ENCODE measurements around the gene SPSB1. TPM values are rescaled to one million over a fixed set of nuclear protein-coding genes. Genes with fewer than 3 reads are reported as not detected.

Gene SPSB1
- total RNA-seq, 2 donors from 2014 or later = 29.0 to 57.1 TPM

GRCh38 chr1:9397047-9397446 lies 104.4 kb downstream of the SPSB1 start:
- TF ChIP-seq POLR2A (IDR thresholded peaks at IDR 0.05) (no peak), POLR2AphosphoS5 (IDR thresholded peaks at IDR 0.05) (no peak)
- TF ChIP-seq, protein P1, sequence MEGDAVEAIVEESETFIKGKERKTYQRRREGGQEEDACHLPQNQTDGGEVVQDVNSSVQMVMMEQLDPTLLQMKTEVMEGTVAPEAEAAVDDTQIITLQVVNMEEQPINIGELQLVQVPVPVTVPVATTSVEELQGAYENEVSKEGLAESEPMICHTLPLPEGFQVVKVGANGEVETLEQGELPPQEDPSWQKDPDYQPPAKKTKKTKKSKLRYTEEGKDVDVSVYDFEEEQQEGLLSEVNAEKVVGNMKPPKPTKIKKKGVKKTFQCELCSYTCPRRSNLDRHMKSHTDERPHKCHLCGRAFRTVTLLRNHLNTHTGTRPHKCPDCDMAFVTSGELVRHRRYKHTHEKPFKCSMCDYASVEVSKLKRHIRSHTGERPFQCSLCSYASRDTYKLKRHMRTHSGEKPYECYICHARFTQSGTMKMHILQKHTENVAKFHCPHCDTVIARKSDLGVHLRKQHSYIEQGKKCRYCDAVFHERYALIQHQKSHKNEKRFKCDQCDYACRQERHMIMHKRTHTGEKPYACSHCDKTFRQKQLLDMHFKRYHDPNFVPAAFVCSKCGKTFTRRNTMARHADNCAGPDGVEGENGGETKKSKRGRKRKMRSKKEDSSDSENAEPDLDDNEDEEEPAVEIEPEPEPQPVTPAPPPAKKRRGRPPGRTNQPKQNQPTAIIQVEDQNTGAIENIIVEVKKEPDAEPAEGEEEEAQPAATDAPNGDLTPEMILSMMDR (IDR thresholded peaks at IDR 0.05) = no peak
- no peaks in the 10 kb centered on the region for H3K9me3 ChIP-seq
- 94% methylated on average over 6 of the region's 6 CpGs for WGBS
- H3K27ac ChIP-seq = no peak overlapping the region
- no peak for DNase-seq (ENCODE audit: low spot score)
- H3K27me3 ChIP-seq (replicated peaks; ENCODE audit: insufficient read depth) = no peaks in the 10 kb centered on the region
- intact Hi-C loops (cut with DNase I) = no loop called here
- H3K4me3 ChIP-seq = no peak overlapping the region
- no peaks in the 10 kb centered on the region for H3K36me3 ChIP-seq
- peaks cover 5% of the 10 kb centered on the region for H3K4me1 ChIP-seq (replicated peaks)

DNA sequence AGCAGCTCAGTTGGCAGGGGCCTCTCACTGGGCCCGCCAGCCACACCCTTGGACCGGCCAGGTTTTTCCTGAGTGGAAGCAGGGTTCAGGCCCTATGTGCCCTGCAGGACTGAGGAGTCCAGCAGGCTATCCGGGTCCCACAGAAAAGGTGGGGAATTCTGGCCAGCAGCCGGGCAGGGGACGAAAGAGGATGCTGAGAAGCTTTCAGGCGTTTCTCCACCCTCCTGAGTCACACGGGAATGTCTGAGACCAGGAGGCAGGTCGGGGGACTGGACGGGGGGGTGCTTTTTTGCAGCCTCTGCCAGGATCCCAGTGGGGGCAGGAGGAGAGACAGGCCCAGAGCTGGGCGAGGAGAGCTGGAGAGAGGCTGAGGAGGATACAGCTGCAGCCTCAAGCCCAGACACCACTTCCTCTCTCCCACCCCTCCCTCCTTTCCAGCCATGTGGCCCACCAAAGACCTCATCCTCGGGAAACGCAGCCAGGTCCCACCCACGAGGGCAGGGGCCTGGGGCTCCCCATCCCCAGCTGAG lies 105.4 kb downstream of the SPSB1 start:
- 66% methylated on average over 12 of the region's 13 CpGs for WGBS

GRCh38 chr1:9399510-9400424 lies 107.1 kb downstream of the SPSB1 start:
- no peaks in the 10 kb centered on the region for H3K9me3 ChIP-seq
- intact Hi-C loops (cut with DNase I) = no loop called here
- H3K27me3 ChIP-seq (replicated peaks; ENCODE audit: insufficient read depth) = no peaks in the 10 kb centered on the region
- peaks cover 5% of the 10 kb centered on the region for H3K4me1 ChIP-seq (replicated peaks)
- TF ChIP-seq, protein P1 (IDR thresholded peaks at IDR 0.05) = no peak
- TF ChIP-seq POLR2AphosphoS5 (IDR thresholded peaks at IDR 0.05) = no peak
- WGBS = 47% methylated on average over 21 of the region's 21 CpGs
- no peak overlapping the region for H3K27ac ChIP-seq
- H3K4me3 ChIP-seq = no peak overlapping the region
- DNase-seq (ENCODE audit: low spot score) = no peak
- H3K36me3 ChIP-seq = no peaks in the 10 kb centered on the region

More for the DNA sequence above, 105.4 kb downstream of the SPSB1 start:
- peaks cover 5% of the 10 kb centered on the region for H3K4me1 ChIP-seq (replicated peaks)
- H3K9me3 ChIP-seq = no peaks in the 10 kb centered on the region
- TF ChIP-seq, protein P1 (IDR thresholded peaks at IDR 0.05) = no peak
- TF ChIP-seq POLR2AphosphoS5 (IDR thresholded peaks at IDR 0.05) = no peak
- no peak for TF ChIP-seq POLR2A (IDR thresholded peaks at IDR 0.05)
- H3K4me3 ChIP-seq = no peak overlapping the region
- DNase-seq (ENCODE audit: low spot score) = no peak
- intact Hi-C loops (cut with DNase I) = no loop called here
- no peaks in the 10 kb centered on the region for H3K27me3 ChIP-seq (replicated peaks; ENCODE audit: insufficient read depth)
- H3K27ac ChIP-seq = no peak overlapping the region
- H3K36me3 ChIP-seq = no peaks in the 10 kb centered on the region

GRCh38 chr1:9400425-9401079 lies 107.9 kb downstream of the SPSB1 start:
- intact Hi-C loops (cut with DNase I) = no loop called here
- H3K4me3 ChIP-seq = no peak overlapping the region
- H3K36me3 ChIP-seq = no peaks in the 10 kb centered on the region
- H3K4me1 ChIP-seq (replicated peaks) = peaks cover 5% of the 10 kb centered on the region
- no peak for DNase-seq (ENCODE audit: low spot score)
- TF ChIP-seq POLR2AphosphoS5 (IDR thresholded peaks at IDR 0.05) (no peak), POLR2A (IDR thresholded peaks at IDR 0.05) (no peak)
- TF ChIP-seq, protein P1 (IDR thresholded peaks at IDR 0.05) = no peak
- no peaks in the 10 kb centered on the region for H3K27me3 ChIP-seq (replicated peaks; ENCODE audit: insufficient read depth)
- H3K27ac ChIP-seq = no peak overlapping the region
- H3K9me3 ChIP-seq = no peaks in the 10 kb centered on the region
- 63% methylated on average over 13 of the region's 13 CpGs for WGBS

Measured in prostate gland (tissue), 2 donors.